HS-5 (cell line): ENCODE data around the gene AOPEP.
"Not testable (repeated sequence)": the region's sequence is repeated elsewhere in the genome, so short reads cannot be mapped to it uniquely, and the experiment has no call there.

Source experiments
- DNase-seq: peaks from one replicate; pipeline ENCODE4 v3.0.0-alpha.2; 2012; ENCODE audit warnings: low read depth

The AOPEP gene

GRCh38 chr9:94870793-94871558 is 144.5 kb downstream of the AOPEP start:
- DNase-seq, result no peak

GRCh38 chr9:94872083-94872833 is 145.8 kb downstream of the AOPEP start:
- no peak for DNase-seq

- DNase-seq, result no peak
Observed at GRCh38 chr9:94872891-94873511, 146.5 kb downstream of the AOPEP start.

- no peak for DNase-seq
Observed at GRCh38 chr9:94874316-94874715, 147.8 kb downstream of the AOPEP start.

GRCh38 chr9:94875300-94876020 is 149.0 kb downstream of the AOPEP start:
- DNase-seq, result no peak

- DNase-seq, result not testable (repeated sequence)
Observed at GRCh38 chr9:94878804-94879203, 152.3 kb downstream of the AOPEP start.

GRCh38 chr9:94879230-94879629 is 152.7 kb downstream of the AOPEP start:
- DNase-seq, result no peak

GRCh38 chr9:94881023-94881422 is 154.5 kb downstream of the AOPEP start:
- DNase-seq, result no peak

GRCh38 chr9:94881454-94881853 is 155.0 kb downstream of the AOPEP start:
- no peak for DNase-seq

- no peak for DNase-seq
Observed at GRCh38 chr9:94881940-94882339, 155.4 kb downstream of the AOPEP start.

- no peak for DNase-seq
Observed at GRCh38 chr9:94882966-94883641, 156.6 kb downstream of the AOPEP start.

- DNase-seq, result no peak
Observed at GRCh38 chr9:94885854-94886447, 159.5 kb downstream of the AOPEP start.

- DNase-seq, result no peak
Observed at GRCh38 chr9:94887721-94888120, 161.2 kb downstream of the AOPEP start.

GRCh38 chr9:94888775-94889174 is 162.3 kb downstream of the AOPEP start:
- no peak for DNase-seq

GRCh38 chr9:94889628-94890027 is 163.1 kb downstream of the AOPEP start:
- no peak for DNase-seq

GRCh38 chr9:94891183-94891582 is 164.7 kb downstream of the AOPEP start:
- DNase-seq, result no peak

GRCh38 chr9:94892675-94893074 is 166.2 kb downstream of the AOPEP start:
- DNase-seq, result no peak

- DNase-seq, result no peak
Observed at GRCh38 chr9:94894094-94894699, 167.7 kb downstream of the AOPEP start.

GRCh38 chr9:94895668-94896067 is 169.2 kb downstream of the AOPEP start:
- DNase-seq, result no peak

GRCh38 chr9:94896512-94896911 is 170.0 kb downstream of the AOPEP start:
- DNase-seq, result no peak
